K562 (cell line): Measurements from ENCODE around the gene CPNE2. TPM values are rescaled to one million over a fixed set of nuclear protein-coding genes. Genes with fewer than 3 reads are reported as not detected.
A peak's percentile ranks its signal among the peaks of the same experiment; 100 is the strongest.

Experiments used
- MAFF ChIP-seq: IDR thresholded peaks from 2 replicates; pipeline ENCODE4 v1.6.1; 2012; ENCODE audit warnings: low read length, improper control_type of control experiment
- NCOA2 ChIP-seq, 2 experiments: fragments of 450-650 bp; IDR thresholded peaks; 2 replicates each; pipeline ENCODE4 v1.6.1; 2018; ENCODE audit warnings: mild to moderate bottlenecking in 2 of 2, moderate library complexity in 1 of 2; ENCODE audit not compliant: partially characterized antibody in 2 of 2
- TCF3 ChIP-seq: sonication (generic); formaldehyde crosslinking; IDR thresholded peaks from 2 replicates; pipeline ENCODE4 v1.4.0; 2020; ENCODE audit warnings: mild to moderate bottlenecking, missing genetic modification reagents
- ZFP36 ChIP-seq: fragments of 150-350 bp; IDR thresholded peaks from 2 replicates; pipeline ENCODE4 v1.6.1; 2018; ENCODE audit warnings: low read length, low read depth; ENCODE audit not compliant: partially characterized antibody
- ZNF584 ChIP-seq: fragments of 200-800 bp; sonication (Bioruptor generic); IDR thresholded peaks from 2 replicates; pipeline ENCODE4 v1.6.1; 2016; ENCODE audit warnings: low read depth, mild to moderate bottlenecking, missing genetic modification characterization, missing compliant biosample characterization
- polyA plus RNA-seq, 8 experiments: library from polyadenylated mRNA; depleted of rRNA in 4 of 8; stranded (reverse) in 5 of 8; unstranded in 3 of 8; fragments of >200 nt; fragmentation: Nextera tagmentation in 2 of 8; fragmentation: Illumina TruSeq in 1 of 8; extraction: Ambion mirVana in 2 of 8; extraction: Trizol in 1 of 8; gene quantifications; 2 replicates each; pipeline versions ENCODE4 v1.2.1 to v1.2.3, GENCODE V29; 2011 to 2014; ENCODE audit warnings: inconsistent platforms in 1 of 8, missing spikeins in 1 of 8
- total RNA-seq, 7 experiments: library from RNA; depleted of rRNA in 6 of 7; stranded (reverse); fragments of >200 nt in 6 of 7; fragmentation: Illumina TruSeq in 2 of 7; extraction: Trizol in 2 of 7; gene quantifications; 2 replicates each; pipeline versions ENCODE4 v1.2.1 to v1.2.3, GENCODE V29; 2011 to 2021; ENCODE audit warnings: low replicate concordance in 1 of 7
- TF ChIP-seq, protein P1 (sequence below): IDR thresholded peaks from 2 replicates; pipeline ENCODE4 v1.6.1; 2012; ENCODE audit warnings: low read depth, low read length, improper control_type of control experiment, borderline replicate concordance
- TF ChIP-seq, protein P2 (sequence below): sonication (generic); formaldehyde crosslinking; IDR thresholded peaks from 2 replicates; pipeline ENCODE4 v1.9.0; 2022; ENCODE audit warnings: mild to moderate bottlenecking, missing genetic modification reagents
- TF ChIP-seq, protein P3 (sequence below): fragments of 450-650 bp; IDR thresholded peaks from 2 replicates; pipeline ENCODE4 v1.6.1; 2016
- TF ChIP-seq, protein P4 (sequence below), 3 experiments: IDR thresholded peaks in 2 of 3; conservative IDR thresholded peaks in 1 of 3; 2 replicates each; pipeline ENCODE4 v1.5.1; 2011 to 2012; ENCODE audit warnings: low read length in 3 of 3, mild to moderate bottlenecking in 3 of 3, control low read depth in 2 of 3, improper control_type of control experiment in 1 of 3, inconsistent platforms in 1 of 3, low read depth in 1 of 3, mixed read lengths in 1 of 3, moderate library complexity in 1 of 3; ENCODE audit not compliant: insufficient read depth in 2 of 3
- TF ChIP-seq, protein P5 (sequence below): sonication (generic); formaldehyde crosslinking; IDR thresholded peaks from 2 replicates; pipeline ENCODE4 v1.8.0; 2022; ENCODE audit warnings: mild to moderate bottlenecking, low read depth, missing genetic modification reagents
- TF ChIP-seq, protein P6 (sequence below): fragments of 450-650 bp; IDR thresholded peaks from one replicate; pipeline ENCODE4 v1.6.1; 2018; ENCODE audit warnings: mild to moderate bottlenecking, moderate library complexity; ENCODE audit not compliant: partially characterized antibody
- TF ChIP-seq, protein P7 (sequence below): fragments of 200-800 bp; sonication (Bioruptor generic); IDR thresholded peaks from 2 replicates; pipeline ENCODE4 v1.6.1; 2016; ENCODE audit warnings: missing genetic modification characterization, missing compliant biosample characterization

The CPNE2 gene
- total and polyA plus RNA-seq, 9 of the 15 experiments (the other 6 are each of a cell fraction or from before 2014, with no cell fraction given) = 3.0 to 13.9 (median 8.6) TPM

DNA sequence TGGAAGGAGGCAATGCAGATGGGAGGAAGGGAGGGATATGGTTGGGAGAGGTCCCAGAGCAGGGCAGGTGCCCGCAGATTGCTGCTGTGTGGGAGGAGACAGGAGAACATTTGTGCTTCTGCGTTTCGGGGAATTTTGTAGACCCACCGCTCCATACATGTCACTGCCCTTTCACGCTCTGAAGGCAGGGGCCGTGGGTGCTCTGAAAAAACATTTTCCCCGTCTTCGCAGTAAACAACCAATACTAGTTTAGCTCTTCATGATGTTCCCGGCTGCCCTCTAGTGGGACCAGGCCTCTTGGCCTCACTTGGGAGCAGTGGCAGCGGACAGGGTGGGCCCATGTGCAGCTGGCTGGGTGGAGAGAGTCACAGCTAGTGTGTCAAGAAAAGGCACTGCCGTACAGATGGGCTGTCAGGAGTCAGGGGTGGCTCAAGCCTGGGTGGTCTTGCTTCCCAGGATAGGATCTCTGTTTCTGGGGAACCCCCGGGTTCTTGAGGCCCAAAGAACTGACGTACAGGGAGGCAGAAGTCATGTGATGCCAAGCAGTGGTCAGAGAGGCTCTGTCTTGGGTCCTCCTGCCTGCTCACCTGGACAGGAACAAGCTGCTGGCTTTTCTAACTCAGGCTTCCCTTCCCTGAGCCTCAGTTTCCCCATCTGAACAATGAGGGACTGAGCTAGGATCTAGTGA lies 46.5 kb upstream of the CPNE2 start (continued):
- TF ChIP-seq ZFP36 (peak; percentile 19), TCF3 (no peak), MAFF (no peak), ZNF584 (CRISPR knock-in tag) (no peak), NCOA2 (IDR thresholded peaks at IDR 0.05; ENCODE audit: partially characterized antibody in 2 of 2) (no peak)
- TF ChIP-seq, protein P1, sequence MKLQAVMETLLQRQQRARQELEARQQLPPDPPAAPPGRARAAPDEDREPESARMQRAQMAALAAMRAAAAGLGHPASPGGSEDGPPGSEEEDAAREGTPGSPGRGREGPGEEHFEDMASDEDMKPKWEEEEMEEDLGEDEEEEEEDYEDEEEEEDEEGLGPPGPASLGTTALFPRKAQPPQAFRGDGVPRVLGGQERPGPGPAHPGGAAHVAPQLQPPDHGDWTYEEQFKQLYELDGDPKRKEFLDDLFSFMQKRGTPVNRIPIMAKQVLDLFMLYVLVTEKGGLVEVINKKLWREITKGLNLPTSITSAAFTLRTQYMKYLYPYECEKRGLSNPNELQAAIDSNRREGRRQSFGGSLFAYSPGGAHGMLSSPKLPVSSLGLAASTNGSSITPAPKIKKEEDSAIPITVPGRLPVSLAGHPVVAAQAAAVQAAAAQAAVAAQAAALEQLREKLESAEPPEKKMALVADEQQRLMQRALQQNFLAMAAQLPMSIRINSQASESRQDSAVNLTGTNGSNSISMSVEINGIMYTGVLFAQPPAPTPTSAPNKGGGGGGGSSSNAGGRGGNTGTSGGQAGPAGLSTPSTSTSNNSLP = no peak
- TF ChIP-seq, protein P2, sequence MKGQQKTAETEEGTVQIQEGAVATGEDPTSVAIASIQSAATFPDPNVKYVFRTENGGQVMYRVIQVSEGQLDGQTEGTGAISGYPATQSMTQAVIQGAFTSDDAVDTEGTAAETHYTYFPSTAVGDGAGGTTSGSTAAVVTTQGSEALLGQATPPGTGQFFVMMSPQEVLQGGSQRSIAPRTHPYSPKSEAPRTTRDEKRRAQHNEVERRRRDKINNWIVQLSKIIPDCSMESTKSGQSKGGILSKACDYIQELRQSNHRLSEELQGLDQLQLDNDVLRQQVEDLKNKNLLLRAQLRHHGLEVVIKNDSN (CRISPR knock-in tag) = peak; percentile 32
- TF ChIP-seq, protein P3, sequence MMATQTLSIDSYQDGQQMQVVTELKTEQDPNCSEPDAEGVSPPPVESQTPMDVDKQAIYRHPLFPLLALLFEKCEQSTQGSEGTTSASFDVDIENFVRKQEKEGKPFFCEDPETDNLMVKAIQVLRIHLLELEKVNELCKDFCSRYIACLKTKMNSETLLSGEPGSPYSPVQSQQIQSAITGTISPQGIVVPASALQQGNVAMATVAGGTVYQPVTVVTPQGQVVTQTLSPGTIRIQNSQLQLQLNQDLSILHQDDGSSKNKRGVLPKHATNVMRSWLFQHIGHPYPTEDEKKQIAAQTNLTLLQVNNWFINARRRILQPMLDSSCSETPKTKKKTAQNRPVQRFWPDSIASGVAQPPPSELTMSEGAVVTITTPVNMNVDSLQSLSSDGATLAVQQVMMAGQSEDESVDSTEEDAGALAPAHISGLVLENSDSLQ = no peak
- TF ChIP-seq, protein P4, sequence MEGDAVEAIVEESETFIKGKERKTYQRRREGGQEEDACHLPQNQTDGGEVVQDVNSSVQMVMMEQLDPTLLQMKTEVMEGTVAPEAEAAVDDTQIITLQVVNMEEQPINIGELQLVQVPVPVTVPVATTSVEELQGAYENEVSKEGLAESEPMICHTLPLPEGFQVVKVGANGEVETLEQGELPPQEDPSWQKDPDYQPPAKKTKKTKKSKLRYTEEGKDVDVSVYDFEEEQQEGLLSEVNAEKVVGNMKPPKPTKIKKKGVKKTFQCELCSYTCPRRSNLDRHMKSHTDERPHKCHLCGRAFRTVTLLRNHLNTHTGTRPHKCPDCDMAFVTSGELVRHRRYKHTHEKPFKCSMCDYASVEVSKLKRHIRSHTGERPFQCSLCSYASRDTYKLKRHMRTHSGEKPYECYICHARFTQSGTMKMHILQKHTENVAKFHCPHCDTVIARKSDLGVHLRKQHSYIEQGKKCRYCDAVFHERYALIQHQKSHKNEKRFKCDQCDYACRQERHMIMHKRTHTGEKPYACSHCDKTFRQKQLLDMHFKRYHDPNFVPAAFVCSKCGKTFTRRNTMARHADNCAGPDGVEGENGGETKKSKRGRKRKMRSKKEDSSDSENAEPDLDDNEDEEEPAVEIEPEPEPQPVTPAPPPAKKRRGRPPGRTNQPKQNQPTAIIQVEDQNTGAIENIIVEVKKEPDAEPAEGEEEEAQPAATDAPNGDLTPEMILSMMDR (IDR thresholded peaks at IDR 0.05 in 2 of 3, conservative IDR thresholded peaks at IDR 0.05 in 1 of 3; ENCODE audit: insufficient read depth in 2 of 3, low read depth in 1 of 3, low read length in 3 of 3) = peak; percentile 76 to 85 (median 82)
- TF ChIP-seq, protein P5, sequence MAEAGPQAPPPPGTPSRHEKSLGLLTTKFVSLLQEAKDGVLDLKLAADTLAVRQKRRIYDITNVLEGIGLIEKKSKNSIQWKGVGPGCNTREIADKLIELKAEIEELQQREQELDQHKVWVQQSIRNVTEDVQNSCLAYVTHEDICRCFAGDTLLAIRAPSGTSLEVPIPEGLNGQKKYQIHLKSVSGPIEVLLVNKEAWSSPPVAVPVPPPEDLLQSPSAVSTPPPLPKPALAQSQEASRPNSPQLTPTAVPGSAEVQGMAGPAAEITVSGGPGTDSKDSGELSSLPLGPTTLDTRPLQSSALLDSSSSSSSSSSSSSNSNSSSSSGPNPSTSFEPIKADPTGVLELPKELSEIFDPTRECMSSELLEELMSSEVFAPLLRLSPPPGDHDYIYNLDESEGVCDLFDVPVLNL = no peak
- TF ChIP-seq, protein P6, sequence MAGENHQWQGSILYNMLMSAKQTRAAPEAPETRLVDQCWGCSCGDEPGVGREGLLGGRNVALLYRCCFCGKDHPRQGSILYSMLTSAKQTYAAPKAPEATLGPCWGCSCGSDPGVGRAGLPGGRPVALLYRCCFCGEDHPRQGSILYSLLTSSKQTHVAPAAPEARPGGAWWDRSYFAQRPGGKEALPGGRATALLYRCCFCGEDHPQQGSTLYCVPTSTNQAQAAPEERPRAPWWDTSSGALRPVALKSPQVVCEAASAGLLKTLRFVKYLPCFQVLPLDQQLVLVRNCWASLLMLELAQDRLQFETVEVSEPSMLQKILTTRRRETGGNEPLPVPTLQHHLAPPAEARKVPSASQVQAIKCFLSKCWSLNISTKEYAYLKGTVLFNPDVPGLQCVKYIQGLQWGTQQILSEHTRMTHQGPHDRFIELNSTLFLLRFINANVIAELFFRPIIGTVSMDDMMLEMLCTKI = no peak
- TF ChIP-seq, protein P7, sequence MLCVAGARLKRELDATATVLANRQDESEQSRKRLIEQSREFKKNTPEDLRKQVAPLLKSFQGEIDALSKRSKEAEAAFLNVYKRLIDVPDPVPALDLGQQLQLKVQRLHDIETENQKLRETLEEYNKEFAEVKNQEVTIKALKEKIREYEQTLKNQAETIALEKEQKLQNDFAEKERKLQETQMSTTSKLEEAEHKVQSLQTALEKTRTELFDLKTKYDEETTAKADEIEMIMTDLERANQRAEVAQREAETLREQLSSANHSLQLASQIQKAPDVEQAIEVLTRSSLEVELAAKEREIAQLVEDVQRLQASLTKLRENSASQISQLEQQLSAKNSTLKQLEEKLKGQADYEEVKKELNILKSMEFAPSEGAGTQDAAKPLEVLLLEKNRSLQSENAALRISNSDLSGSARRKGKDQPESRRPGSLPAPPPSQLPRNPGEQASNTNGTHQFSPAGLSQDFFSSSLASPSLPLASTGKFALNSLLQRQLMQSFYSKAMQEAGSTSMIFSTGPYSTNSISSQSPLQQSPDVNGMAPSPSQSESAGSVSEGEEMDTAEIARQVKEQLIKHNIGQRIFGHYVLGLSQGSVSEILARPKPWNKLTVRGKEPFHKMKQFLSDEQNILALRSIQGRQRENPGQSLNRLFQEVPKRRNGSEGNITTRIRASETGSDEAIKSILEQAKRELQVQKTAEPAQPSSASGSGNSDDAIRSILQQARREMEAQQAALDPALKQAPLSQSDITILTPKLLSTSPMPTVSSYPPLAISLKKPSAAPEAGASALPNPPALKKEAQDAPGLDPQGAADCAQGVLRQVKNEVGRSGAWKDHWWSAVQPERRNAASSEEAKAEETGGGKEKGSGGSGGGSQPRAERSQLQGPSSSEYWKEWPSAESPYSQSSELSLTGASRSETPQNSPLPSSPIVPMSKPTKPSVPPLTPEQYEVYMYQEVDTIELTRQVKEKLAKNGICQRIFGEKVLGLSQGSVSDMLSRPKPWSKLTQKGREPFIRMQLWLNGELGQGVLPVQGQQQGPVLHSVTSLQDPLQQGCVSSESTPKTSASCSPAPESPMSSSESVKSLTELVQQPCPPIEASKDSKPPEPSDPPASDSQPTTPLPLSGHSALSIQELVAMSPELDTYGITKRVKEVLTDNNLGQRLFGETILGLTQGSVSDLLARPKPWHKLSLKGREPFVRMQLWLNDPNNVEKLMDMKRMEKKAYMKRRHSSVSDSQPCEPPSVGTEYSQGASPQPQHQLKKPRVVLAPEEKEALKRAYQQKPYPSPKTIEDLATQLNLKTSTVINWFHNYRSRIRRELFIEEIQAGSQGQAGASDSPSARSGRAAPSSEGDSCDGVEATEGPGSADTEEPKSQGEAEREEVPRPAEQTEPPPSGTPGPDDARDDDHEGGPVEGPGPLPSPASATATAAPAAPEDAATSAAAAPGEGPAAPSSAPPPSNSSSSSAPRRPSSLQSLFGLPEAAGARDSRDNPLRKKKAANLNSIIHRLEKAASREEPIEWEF (CRISPR knock-in tag) = no peak
